Psoas muscle (tissue), 8 donors: ENCODE results near the gene BMP15. TPM values are rescaled to one million over a fixed set of nuclear protein-coding genes. Genes with fewer than 3 reads are reported as not detected.

ENCODE experiments used
- ATAC-seq, 4 donors: fragments of 200-7000 bp; cut with Tn5 transposase; one replicate each; pipeline ENCODE4 v1.9.1; 2020; ENCODE audit warnings: moderate library complexity in 3 of 4, mild to moderate bottlenecking in 2 of 4
- DNase-seq, 2 donors: peaks; one replicate each; pipeline ENCODE4 v3.0.0-alpha.2; 2020
- H3K27ac ChIP-seq: fragments of 200-600 bp; one replicate; pipeline ENCODE4 v1.8.0; 2022
- H3K27me3 ChIP-seq, 3 donors: fragments of 200-600 bp in 1 of 3; one replicate each; pipeline versions ENCODE4 v1.6.1 to v1.8.0; 2013 to 2022; ENCODE audit warnings: low read length in 2 of 3, mild to moderate bottlenecking in 2 of 3, moderate library complexity in 1 of 3; ENCODE audit not compliant: insufficient read depth in 3 of 3
- H3K36me3 ChIP-seq, 2 donors: fragments of 200-600 bp in 1 of 2; one replicate each; pipeline versions ENCODE4 v1.6.1 to v1.8.0; 2013 to 2022; ENCODE audit warnings: low read depth in 1 of 2, mild to moderate bottlenecking in 1 of 2, moderate library complexity in 1 of 2; ENCODE audit not compliant: insufficient read depth in 1 of 2
- H3K4me1 ChIP-seq: fragments of 200-600 bp; one replicate; pipeline ENCODE4 v1.8.0; 2022
- H3K4me3 ChIP-seq: fragments of 200-600 bp; one replicate; pipeline ENCODE4 v1.8.0; 2022; ENCODE audit warnings: mild to moderate bottlenecking
- H3K9me3 ChIP-seq: fragments of 200-600 bp; one replicate; pipeline ENCODE4 v1.8.0; 2022
- CTCF ChIP-seq: fragments of 200-600 bp; IDR thresholded peaks from one replicate; pipeline ENCODE4 v1.8.0; 2022; ENCODE audit warnings: antibody characterized with exemption
- WGBS, 3 donors: extraction: QIAGEN DNeasy Blood & Tissue Kit; methylation state at CpG; one replicate each; pipeline versions ENCODE4 v1.1.6 to v1.1.7; 2013; 5-methylcytosine and 5-hydroxymethylcytosine counted together
- intact Hi-C, 2 donors: fragments of 100-400 bp; cut with DNase I; formaldehyde crosslinking; loops; one replicate each; pipeline versions ENCODE4 v1.11.0 to v1.14.2; 2022
- polyA plus RNA-seq, 3 donors: library from polyadenylated mRNA; stranded (reverse); fragments of 200-250 nt; gene quantifications; one replicate each; pipeline ENCODE4 v1.2.3, GENCODE V29; 2013
- total RNA-seq, 4 donors: library from RNA; stranded (reverse); fragmentation: NEBNext Ultra II Directional in 2 of 4; extraction: Animal tissue kit (Norgen Biotek cat#: 25700) in 2 of 4; gene quantifications; one replicate each; pipeline versions ENCODE4 v1.2.1 to v1.2.4, GENCODE V29; 2021 to 2023
- donor health status: healthy with polysubstance abuse.
- donor health status: DM: no; HTN: no; CAD: no; lungs with moderate emphysema.
- donor health status: Bipolar disorder and iron deficiency.
- donor health status: healthy.
- donor health status: DM: yes; HTN: yes; CAD: no.
- donor health status: DM: no; HTN: no; CAD: no.
- donor health status: DM: no; HTN: no; CAD: no.
- donor health status: DM: yes; HTN: yes; CAD: no.

The BMP15 gene
- total and polyA plus RNA-seq, 7 donors: not detected

GRCh38 chrX:50876551-50876950 lies 34.0 kb upstream of the BMP15 start:
- 54 to 63% (median 63%) methylated on average over 4 of the region's 4 CpGs for WGBS, 3 donors
- intact Hi-C loops: no loop called here
- Histone ChIP-seq H3K27ac (no peak overlapping the region), H3K9me3 (no peaks in the 10 kb centered on the region), H3K4me3 (no peak overlapping the region), H3K36me3 (no peaks in the 10 kb centered on the region), H3K27me3 (no peaks in the 10 kb centered on the region), H3K4me1 (no peaks in the 10 kb centered on the region)
- TF ChIP-seq CTCF: no peak
- DNase-seq (no peak), ATAC-seq (no peak)

- 66 to 78% (median 77%) methylated on average over 6 of the region's 6 CpGs for WGBS, 3 donors
- Histone ChIP-seq H3K27ac (no peak overlapping the region), H3K27me3 (no peaks in the 10 kb centered on the region), H3K9me3 (no peaks in the 10 kb centered on the region), H3K4me1 (no peaks in the 10 kb centered on the region), H3K36me3 (no peaks in the 10 kb centered on the region), H3K4me3 (no peak overlapping the region)
- intact Hi-C loops: no loop called here
- ATAC-seq: no peak
- DNase-seq: no peak
- no peak for TF ChIP-seq CTCF
Observed at GRCh38 chrX:50877310-50877709, 33.2 kb upstream of the BMP15 start.

- Histone ChIP-seq H3K36me3 (no peaks in the 10 kb centered on the region), H3K4me3 (no peak overlapping the region), H3K4me1 (no peaks in the 10 kb centered on the region), H3K27ac (no peak overlapping the region), H3K27me3 (no peaks in the 10 kb centered on the region), H3K9me3 (no peaks in the 10 kb centered on the region)
- intact Hi-C loops: no loop called here
- DNase-seq (no peak), ATAC-seq (no peak)
- no peak for TF ChIP-seq CTCF
Observed at GRCh38 chrX:50881028-50881427, 29.5 kb upstream of the BMP15 start.

- DNase-seq: no peak
- Histone ChIP-seq H3K36me3 (no peaks in the 10 kb centered on the region), H3K9me3 (no peaks in the 10 kb centered on the region), H3K27ac (no peak overlapping the region), H3K4me3 (no peak overlapping the region), H3K27me3 (peaks cover 0 to 10% (median 0%) of the 10 kb centered on the region in 3 donors), H3K4me1 (no peaks in the 10 kb centered on the region)
- 54 to 97% (median 90%) methylated on average over 2 of the region's 2 CpGs for WGBS, 3 donors
- intact Hi-C loops: no loop called here
- ATAC-seq: no peak
- no peak for TF ChIP-seq CTCF
Observed at GRCh38 chrX:50888884-50889283, 21.7 kb upstream of the BMP15 start.

- Histone ChIP-seq H3K27ac (no peak overlapping the region), H3K9me3 (no peaks in the 10 kb centered on the region), H3K4me1 (no peaks in the 10 kb centered on the region), H3K27me3 (peaks cover 0 to 10% (median 0%) of the 10 kb centered on the region in 3 donors), H3K36me3 (no peaks in the 10 kb centered on the region), H3K4me3 (no peak overlapping the region)
- intact Hi-C loops: no loop called here
- 47 to 79% (median 71%) methylated on average over 2 to 4 of the region's 4 CpGs for WGBS, 3 donors
- no peak for ATAC-seq
- no peak for DNase-seq
- TF ChIP-seq CTCF: no peak
Observed at GRCh38 chrX:50889582-50889981, 21.0 kb upstream of the BMP15 start.
